Right cardiac atrium (tissue), 5 donors: Measurements from ENCODE around the gene ITSN2. TPM values are rescaled to one million over a fixed set of nuclear protein-coding genes. Genes with fewer than 3 reads are reported as not detected.
"Not testable (repeated sequence)": the region's sequence is repeated elsewhere in the genome, so short reads cannot be mapped to it uniquely, and the experiment has no call there.

ENCODE experiments used
- ATAC-seq, 2 donors: fragments of 200-7000 bp; cut with Tn5 transposase; one replicate each; pipeline versions ENCODE4 v1.8.0 to v1.9.1; 2020; ENCODE audit warnings: moderate library complexity in 2 of 2, mild to moderate bottlenecking in 1 of 2
- DNase-seq, 3 donors: peaks; one replicate each; pipeline ENCODE4 v3.0.0-alpha.2; 2020
- H3K27ac ChIP-seq: one replicate; pipeline ENCODE4 v1.5.1; 2013; ENCODE audit warnings: mild to moderate bottlenecking, low read length, control low read depth, moderate library complexity
- H3K27me3 ChIP-seq: one replicate; pipeline ENCODE4 v1.6.1; 2013; ENCODE audit not compliant: control insufficient read depth, insufficient read depth
- H3K4me1 ChIP-seq: one replicate; pipeline ENCODE4 v1.6.1; 2013; ENCODE audit warnings: low read length; ENCODE audit not compliant: control insufficient read depth, insufficient read depth
- H3K4me3 ChIP-seq: one replicate; pipeline ENCODE4 v1.5.1; 2013; ENCODE audit warnings: low read length, control low read depth
- H3K9me3 ChIP-seq: one replicate; pipeline ENCODE4 v1.6.1; 2013; ENCODE audit warnings: low read length; ENCODE audit not compliant: control insufficient read depth
- WGBS: extraction: QIAGEN DNeasy Blood & Tissue Kit; methylation state at CpG from one replicate; pipeline ENCODE4 v1.1.7; 2013; 5-methylcytosine and 5-hydroxymethylcytosine counted together
- intact Hi-C, 4 donors: fragments of 100-400 bp; cut with DNase I; formaldehyde crosslinking; loops; one replicate each; pipeline versions ENCODE4 v1.11.0 to v1.14.0; 2022 to 2023
- polyA plus RNA-seq: library from polyadenylated mRNA; stranded (reverse); fragments of 200-250 nt; gene quantifications from one replicate; pipeline ENCODE4 v1.2.3, GENCODE V29; 2013
- total RNA-seq, 4 donors: library from RNA; stranded (reverse); fragmentation: NEBNext Ultra II Directional; extraction: Animal tissue kit (Norgen Biotek cat#: 25700); gene quantifications; one replicate each; pipeline ENCODE4 v1.2.1, GENCODE V29; 2021
- donor health status: healthy with polysubstance abuse.
- donor health status: DM: no; HTN: yes; CAD: no.
- donor health status: DM: no; HTN: no; CAD: no.
- donor health status: DM: no; HTN: yes; CAD: no; lungs with severe emphysema.
- donor health status: DM: yes; HTN: yes; CAD: no.

Gene ITSN2
- total and polyA plus RNA-seq, 5 donors = 22.8 to 58.9 (median 54.4) TPM

DNA sequence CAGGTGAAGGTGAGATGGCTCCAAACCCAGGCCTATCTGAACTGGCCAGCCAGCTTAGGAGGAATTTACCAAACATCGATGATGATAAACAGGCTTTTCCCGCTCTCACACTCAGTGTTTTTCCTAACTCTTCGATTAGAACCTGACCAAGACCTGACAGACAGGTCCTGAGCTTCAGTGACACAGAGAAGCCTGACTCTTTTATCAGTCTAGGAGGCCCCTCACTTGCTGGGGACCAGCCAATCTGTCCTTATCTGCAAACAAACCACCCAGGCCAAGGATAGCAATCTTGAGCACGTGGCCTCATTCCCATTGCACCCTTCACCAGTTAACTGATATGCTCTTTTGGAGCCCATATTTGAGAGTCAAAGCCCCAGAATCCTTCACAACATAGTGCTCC is 1.9 kb upstream of the ITSN2 start:
- Histone ChIP-seq H3K27me3 (no peaks in the 10 kb centered on the region), H3K9me3 (no peaks in the 10 kb centered on the region), H3K4me1 (peaks cover 6% of the 10 kb centered on the region), H3K27ac (no peak overlapping the region), H3K4me3 (no peak overlapping the region)
- 59% methylated on average over 4 of the region's 4 CpGs for WGBS
- DNase-seq (no peak), ATAC-seq (no peak)
- intact Hi-C loops = no loop called here

- intact Hi-C loops = no loop called here
- DNase-seq (peak in 1 of 3 donors; percentile 42), ATAC-seq (peak in 1 of 2 donors; percentile 2)
- Histone ChIP-seq H3K9me3 (no peaks in the 10 kb centered on the region), H3K4me1 (peaks cover 5% of the 10 kb centered on the region), H3K4me3 (peak overlapping the region; percentile 62), H3K27ac (peak overlapping the region; percentile 90), H3K27me3 (no peaks in the 10 kb centered on the region)
- WGBS = 90% methylated on average over 15 of the region's 15 CpGs
Measured at GRCh38 chr2:24360963-24361330, 611 bp upstream of the ITSN2 start.

GRCh38 chr2:24359129-24360049 is 947 bp downstream of the ITSN2 start:
- peak overlapping the region; percentile 62 for H3K4me3 ChIP-seq
- no peaks in the 10 kb centered on the region for H3K27me3 ChIP-seq
- 7% methylated on average over 46 of the region's 46 CpGs for WGBS
- H3K27ac ChIP-seq = peak overlapping the region; percentile 90
- intact Hi-C loops = no loop called here
- no peaks in the 10 kb centered on the region for H3K9me3 ChIP-seq
- peak; percentile 4 to 7 for ATAC-seq
- H3K4me1 ChIP-seq = no peaks in the 10 kb centered on the region
- DNase-seq = peak in 2 of 3 donors; percentile 28 to 64

DNA sequence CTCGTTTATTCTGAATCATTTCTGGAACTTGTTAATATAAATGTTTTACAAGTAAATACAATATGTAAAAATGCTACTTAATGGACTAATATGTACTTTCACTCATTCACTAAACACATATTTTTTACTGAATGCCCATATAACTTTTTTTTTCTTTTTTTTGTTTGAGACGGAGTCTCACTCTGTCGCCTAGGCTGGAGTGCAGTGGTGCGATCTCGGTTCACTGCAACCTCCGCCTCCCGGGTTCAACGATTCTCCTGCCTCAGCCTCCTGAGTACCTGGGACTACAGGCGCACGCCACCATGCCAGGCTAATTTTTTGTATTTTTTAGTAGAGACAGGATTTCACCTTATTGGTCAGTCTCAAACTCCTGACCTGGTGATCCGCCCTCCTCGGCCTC is 2.6 kb downstream of the ITSN2 start:
- ATAC-seq, H3K4me1 ChIP-seq, H3K4me3 ChIP-seq, H3K27me3 ChIP-seq, H3K9me3 ChIP-seq, intact Hi-C loops, DNase-seq, H3K27ac ChIP-seq: not testable (repeated sequence)
- 97% methylated on average over 12 of the region's 12 CpGs for WGBS

DNA sequence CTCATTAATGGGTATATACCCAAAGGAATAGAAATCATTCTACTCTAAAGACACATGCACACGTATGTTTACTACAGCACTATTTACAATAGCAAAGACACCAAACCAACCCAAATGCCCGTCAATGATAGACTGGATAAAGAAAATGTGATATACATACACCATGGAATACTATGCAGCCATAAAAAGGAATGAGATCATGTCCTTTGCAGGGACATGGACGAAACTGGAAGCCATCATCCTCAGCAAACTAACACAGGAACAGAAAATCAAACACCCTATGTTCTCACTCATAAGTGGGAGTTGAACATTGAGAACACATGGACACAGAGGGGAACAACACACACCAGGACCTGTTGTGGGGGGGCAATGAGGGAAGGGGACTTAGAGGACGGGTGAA is 3.2 kb downstream of the ITSN2 start:
- H3K27me3 ChIP-seq, H3K9me3 ChIP-seq, ATAC-seq, H3K27ac ChIP-seq, DNase-seq, H3K4me3 ChIP-seq, intact Hi-C loops, H3K4me1 ChIP-seq: not testable (repeated sequence)
- 97% methylated on average over 4 of the region's 4 CpGs for WGBS

DNA sequence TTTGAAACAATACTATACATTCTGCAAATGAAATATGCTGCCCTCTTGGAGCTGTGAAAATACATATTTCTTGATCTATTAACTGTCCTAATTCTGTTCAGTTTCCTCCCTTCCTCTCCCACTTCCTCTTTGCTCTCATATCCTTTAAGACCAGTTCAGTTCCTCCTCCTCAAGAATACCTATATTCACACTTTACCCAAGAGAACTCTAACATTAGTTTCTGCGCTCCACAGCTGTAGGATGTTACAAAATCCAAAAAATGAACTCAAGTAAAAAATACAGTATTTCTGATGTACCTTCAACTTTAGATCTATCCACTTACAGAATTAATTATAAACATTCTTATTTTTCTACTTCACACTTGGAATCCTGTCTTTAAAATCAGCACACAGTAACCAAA is 5.4 kb downstream of the ITSN2 start:
- Histone ChIP-seq H3K4me1 (peaks cover 11% of the 10 kb centered on the region), H3K9me3 (no peaks in the 10 kb centered on the region), H3K4me3 (no peak overlapping the region), H3K27ac (no peak overlapping the region), H3K27me3 (no peaks in the 10 kb centered on the region)
- intact Hi-C loops = no loop called here
- WGBS = 73% methylated on average over 1 of the region's 1 CpG
- DNase-seq (no peak), ATAC-seq (no peak)

GRCh38 chr2:24354395-24354794 is 5.9 kb downstream of the ITSN2 start:
- intact Hi-C loops = no loop called here
- no peak overlapping the region for H3K4me3 ChIP-seq
- no peaks in the 10 kb centered on the region for H3K9me3 ChIP-seq
- no peak overlapping the region for H3K27ac ChIP-seq
- DNase-seq (no peak), ATAC-seq (no peak)
- WGBS = 65% methylated on average over 3 of the region's 3 CpGs
- peaks cover 11% of the 10 kb centered on the region for H3K4me1 ChIP-seq
- no peaks in the 10 kb centered on the region for H3K27me3 ChIP-seq

GRCh38 chr2:24353973-24354372 is 6.4 kb downstream of the ITSN2 start:
- DNase-seq (no peak), ATAC-seq (no peak)
- H3K27ac ChIP-seq = no peak overlapping the region
- WGBS = 79% methylated on average over 1 of the region's 1 CpG
- no peak overlapping the region for H3K4me3 ChIP-seq
- no peaks in the 10 kb centered on the region for H3K9me3 ChIP-seq
- intact Hi-C loops = no loop called here
- no peaks in the 10 kb centered on the region for H3K27me3 ChIP-seq
- H3K4me1 ChIP-seq = peaks cover 11% of the 10 kb centered on the region

GRCh38 chr2:24353364-24353763 is 7.0 kb downstream of the ITSN2 start:
- WGBS = 87% methylated on average over 5 of the region's 5 CpGs
- no peak for DNase-seq
- Histone ChIP-seq H3K4me3 (no peak overlapping the region), H3K27ac (no peak overlapping the region), H3K9me3 (no peaks in the 10 kb centered on the region), H3K27me3 (no peaks in the 10 kb centered on the region), H3K4me1 (peaks cover 11% of the 10 kb centered on the region)
- no peak for ATAC-seq
- intact Hi-C loops = no loop called here

GRCh38 chr2:24352664-24353063 is 7.7 kb downstream of the ITSN2 start:
- no peak for ATAC-seq
- intact Hi-C loops = no loop called here
- no peak overlapping the region for H3K4me3 ChIP-seq
- H3K4me1 ChIP-seq = peaks cover 11% of the 10 kb centered on the region
- H3K27me3 ChIP-seq = no peaks in the 10 kb centered on the region
- no peak for DNase-seq
- H3K9me3 ChIP-seq = no peaks in the 10 kb centered on the region
- no peak overlapping the region for H3K27ac ChIP-seq

- WGBS = 21% methylated on average over 1 of the region's 1 CpG
Measured at GRCh38 chr2:24351981-24352380, 8.4 kb downstream of the ITSN2 start.

DNA sequence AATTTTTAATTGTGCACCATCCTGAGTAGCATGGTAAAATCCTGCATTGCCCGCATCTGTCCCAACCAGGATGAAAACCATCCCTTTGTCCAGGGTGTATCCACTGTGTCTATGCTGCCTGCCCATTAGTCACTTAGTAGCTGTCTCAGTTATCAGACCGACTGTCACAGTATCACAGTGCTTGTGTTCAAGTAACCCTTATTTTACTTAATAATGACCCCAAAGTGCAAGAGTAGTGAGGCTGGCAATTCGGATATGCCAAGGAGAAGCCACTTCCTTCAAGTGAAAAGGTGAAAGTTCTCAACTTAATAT is 8.8 kb downstream of the ITSN2 start:
- no peak overlapping the region for H3K27ac ChIP-seq
- peaks cover 11% of the 10 kb centered on the region for H3K4me1 ChIP-seq
- intact Hi-C loops = no loop called here
- 48% methylated on average over 3 of the region's 3 CpGs for WGBS
- no peak for DNase-seq
- no peaks in the 10 kb centered on the region for H3K9me3 ChIP-seq
- H3K4me3 ChIP-seq = no peak overlapping the region
- ATAC-seq = peak in 1 of 2 donors; percentile 63
- H3K27me3 ChIP-seq = no peaks in the 10 kb centered on the region

More at GRCh38 chr2:24351981-24352380, 8.4 kb downstream of the ITSN2 start:
- Histone ChIP-seq H3K9me3 (no peaks in the 10 kb centered on the region), H3K27me3 (no peaks in the 10 kb centered on the region), H3K4me1 (peaks cover 11% of the 10 kb centered on the region), H3K4me3 (no peak overlapping the region), H3K27ac (no peak overlapping the region)
- DNase-seq (no peak), ATAC-seq (no peak)
- intact Hi-C loops = no loop called here
